PFSK-1 (cell line): ENCODE results near the gene LIPI.

Experiments
- FOXP2 ChIP-seq: optimal IDR thresholded peaks from 2 replicates; pipeline ENCODE3; 2011; ENCODE audit warnings: borderline replicate concordance, control low read depth, inconsistent platforms; ENCODE audit not compliant: insufficient read depth; ENCODE audit errors: extremely low read length, extremely low read depth
- POLR2AphosphoS5 ChIP-seq: IDR thresholded peaks from 2 replicates; pipeline ENCODE4 v1.6.1; 2012; ENCODE audit warnings: low read depth, mild to moderate bottlenecking, control low read depth, low read length, moderate library complexity
- REST ChIP-seq, 2 experiments: IDR thresholded peaks; 2 replicates each; pipeline versions ENCODE4 v1.6.1 to v1.8.0; 2011 to 2012; ENCODE audit warnings: low read depth in 2 of 2, low read length in 2 of 2, control low read depth in 1 of 2, inconsistent platforms in 1 of 2, mild to moderate bottlenecking in 1 of 2, moderate library complexity in 1 of 2; ENCODE audit not compliant: insufficient read depth in 1 of 2
- SIN3A ChIP-seq: IDR thresholded peaks from 2 replicates; pipeline ENCODE4 v1.6.1; 2012; ENCODE audit warnings: mild to moderate bottlenecking, low read length, moderate library complexity, borderline replicate concordance; ENCODE audit not compliant: insufficient read depth
- TAF1 ChIP-seq: IDR thresholded peaks from 2 replicates; pipeline ENCODE4 v1.6.1; 2012; ENCODE audit warnings: low read length, control low read depth, borderline replicate concordance; ENCODE audit not compliant: insufficient read depth

LIPI gene

DNA sequence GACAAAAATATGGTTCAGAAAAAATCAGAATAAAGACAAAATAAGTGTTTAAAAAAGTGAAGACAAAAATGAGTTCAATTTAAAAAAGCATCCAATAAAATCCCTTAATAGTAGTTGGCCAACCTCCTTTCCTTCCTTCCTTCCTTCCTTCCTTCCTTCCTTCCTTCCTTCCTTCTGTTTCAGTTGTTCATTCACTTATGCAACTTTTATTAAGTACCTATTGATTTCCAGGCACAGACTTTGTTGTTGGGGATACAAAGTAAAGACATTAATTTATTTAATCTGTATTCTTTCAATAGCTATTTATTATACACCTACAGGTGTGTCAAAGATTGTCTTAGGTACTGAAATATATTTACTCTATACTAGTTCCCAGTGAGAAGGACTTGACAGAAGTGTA, 2.4 kb upstream of the LIPI start:
- TF ChIP-seq FOXP2 (no peak), SIN3A (no peak), REST (IDR thresholded peaks at IDR 0.05; ENCODE audit: insufficient read depth in 1 of 2, low read depth in 2 of 2, low read length in 2 of 2) (no peak), POLR2AphosphoS5 (no peak), TAF1 (no peak)

DNA sequence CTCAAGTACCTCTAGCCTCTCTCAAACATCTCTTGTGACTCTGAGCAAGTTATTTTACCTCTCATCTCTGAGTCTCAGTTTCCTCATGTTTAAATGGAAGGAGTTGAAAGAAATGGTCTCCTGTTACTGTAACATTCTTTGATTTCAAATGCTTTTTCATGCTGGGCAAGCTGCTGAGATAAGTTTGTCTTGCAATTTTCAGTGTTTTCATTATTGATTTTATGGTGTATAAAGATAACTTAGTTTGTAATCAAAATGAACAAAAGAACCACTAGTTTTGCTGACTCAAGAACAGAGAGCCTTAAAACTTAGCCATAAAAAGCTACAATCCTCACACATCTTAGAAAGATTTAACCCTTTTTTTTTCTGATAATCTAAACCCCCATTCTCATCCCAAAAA, 4.5 kb downstream of the LIPI start:
- TF ChIP-seq FOXP2 (no peak), SIN3A (no peak), POLR2AphosphoS5 (no peak), REST (IDR thresholded peaks at IDR 0.05; ENCODE audit: insufficient read depth in 1 of 2, low read depth in 2 of 2, low read length in 2 of 2) (no peak), TAF1 (no peak)

- no peak for TF ChIP-seq POLR2AphosphoS5
- TF ChIP-seq REST (IDR thresholded peaks at IDR 0.05; ENCODE audit: insufficient read depth in 1 of 2, low read depth in 2 of 2, low read length in 2 of 2), result no peak
- TF ChIP-seq FOXP2, result no peak
- no peak for TF ChIP-seq SIN3A
- no peak for TF ChIP-seq TAF1
Observed at GRCh38 chr21:14143999-14144398, 66.8 kb downstream of the LIPI start.

- no peak for TF ChIP-seq REST (IDR thresholded peaks at IDR 0.05; ENCODE audit: insufficient read depth in 1 of 2, low read depth in 2 of 2, low read length in 2 of 2)
- TF ChIP-seq FOXP2, result no peak
- TF ChIP-seq POLR2AphosphoS5, result no peak
- TF ChIP-seq TAF1, result no peak
- no peak for TF ChIP-seq SIN3A
Observed at GRCh38 chr21:14124266-14124665, 86.5 kb downstream of the LIPI start.

DNA sequence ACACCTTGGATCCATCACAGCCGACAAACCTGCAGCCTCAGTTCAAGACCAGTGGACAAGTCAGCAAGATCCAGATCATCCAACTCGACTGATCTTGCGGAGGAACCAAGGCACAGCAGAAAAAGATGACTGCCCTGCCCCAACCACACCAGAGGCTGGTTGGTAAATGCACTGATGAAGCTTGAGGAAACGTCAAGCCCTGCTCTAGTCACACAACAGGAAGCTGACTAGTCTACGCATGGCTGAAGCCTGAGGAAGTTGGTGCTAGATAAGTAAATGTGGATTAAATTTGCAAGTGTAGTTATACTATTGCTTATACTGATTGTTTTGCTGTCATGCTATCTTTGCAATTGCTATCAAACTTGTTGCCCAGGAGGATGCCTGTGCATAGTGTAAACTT, 89.0 kb downstream of the LIPI start:
- TF ChIP-seq REST (IDR thresholded peaks at IDR 0.05; ENCODE audit: insufficient read depth in 1 of 2, low read depth in 2 of 2, low read length in 2 of 2), result no peak
- no peak for TF ChIP-seq TAF1
- no peak for TF ChIP-seq SIN3A
- no peak for TF ChIP-seq FOXP2
- TF ChIP-seq POLR2AphosphoS5, result no peak
